ENCODE results near the gene PSMB7.

PSMB7 gene

DNA sequence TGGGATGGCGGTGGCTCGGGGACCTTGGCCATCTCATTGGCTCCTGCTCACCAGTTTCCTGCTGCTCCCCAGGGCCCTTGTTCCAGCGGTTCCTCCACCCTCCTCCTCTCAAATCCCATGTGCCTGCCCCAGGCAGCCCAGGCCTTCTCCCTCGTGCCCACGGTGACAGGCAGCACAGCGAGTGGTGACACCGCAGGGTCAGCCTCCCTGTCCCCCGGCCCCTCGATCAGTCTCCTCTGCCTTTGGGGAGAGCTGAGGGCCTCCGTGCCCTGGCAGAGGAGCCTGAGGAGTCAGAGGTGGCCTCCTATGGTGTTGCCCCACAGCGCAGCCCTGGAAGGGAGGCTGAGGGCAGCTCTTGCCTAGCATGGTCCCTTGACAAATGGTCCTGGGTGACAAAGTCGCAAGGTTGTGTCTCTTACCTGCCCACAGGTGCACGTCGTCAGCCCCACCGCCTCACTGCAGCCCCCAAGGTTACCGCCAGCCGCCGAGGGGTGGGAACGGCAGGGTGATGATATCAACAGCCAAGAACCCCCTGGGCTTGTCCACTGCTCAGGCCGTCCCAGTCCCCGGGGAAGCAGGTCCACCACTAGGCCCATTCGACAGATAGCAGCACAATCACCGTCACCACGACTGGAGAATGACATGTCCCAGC is 107.7 kb downstream of the PSMB7 start:
- Mint-ChIP-seq H3K4me1 (no peaks in the 10 kb centered on the region), H3K4me3 (no peak overlapping the region), H3K9me3 (no peaks in the 10 kb centered on the region), H3K36me3 (no peaks in the 10 kb centered on the region), H3K27ac (no peak overlapping the region), H3K27me3 (no peaks in the 10 kb centered on the region)

DNA sequence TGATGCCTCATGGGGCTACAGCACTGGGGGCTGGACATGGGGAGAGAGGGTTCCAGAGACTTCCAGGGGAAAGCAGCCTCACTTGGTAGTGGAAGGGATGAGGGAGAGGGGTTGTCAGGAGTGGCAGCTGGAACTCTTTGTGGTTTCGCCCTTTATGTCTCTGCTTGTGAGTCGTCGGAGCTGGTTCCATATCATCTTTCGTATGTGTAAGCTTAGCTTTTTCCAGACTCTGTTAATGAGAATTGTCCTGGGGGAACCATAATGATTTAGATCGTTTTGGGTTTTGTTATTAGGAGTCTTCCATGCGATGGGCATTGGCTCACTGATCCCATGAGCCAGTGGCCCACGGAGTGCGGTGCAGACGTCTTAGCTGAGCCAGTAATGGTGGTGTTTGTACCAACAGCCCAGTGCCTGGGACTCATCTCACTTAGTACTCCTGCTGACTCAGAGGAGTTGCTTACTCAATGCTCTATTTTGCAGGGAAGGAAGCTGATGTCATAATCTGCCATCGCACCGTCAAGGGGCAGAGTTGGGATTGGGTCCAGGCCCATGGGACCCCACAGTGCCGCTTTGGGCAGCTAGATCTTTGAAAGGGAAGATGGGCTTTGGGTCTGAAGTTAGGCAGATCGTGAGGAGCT is 109.0 kb downstream of the PSMB7 start:
- no peaks in the 10 kb centered on the region for H3K4me1 Mint-ChIP-seq
- H3K27me3 Mint-ChIP-seq = no peaks in the 10 kb centered on the region
- no peak overlapping the region for H3K4me3 Mint-ChIP-seq
- H3K27ac Mint-ChIP-seq = no peak overlapping the region
- H3K9me3 Mint-ChIP-seq = no peaks in the 10 kb centered on the region
- H3K36me3 Mint-ChIP-seq = no peaks in the 10 kb centered on the region

DNA sequence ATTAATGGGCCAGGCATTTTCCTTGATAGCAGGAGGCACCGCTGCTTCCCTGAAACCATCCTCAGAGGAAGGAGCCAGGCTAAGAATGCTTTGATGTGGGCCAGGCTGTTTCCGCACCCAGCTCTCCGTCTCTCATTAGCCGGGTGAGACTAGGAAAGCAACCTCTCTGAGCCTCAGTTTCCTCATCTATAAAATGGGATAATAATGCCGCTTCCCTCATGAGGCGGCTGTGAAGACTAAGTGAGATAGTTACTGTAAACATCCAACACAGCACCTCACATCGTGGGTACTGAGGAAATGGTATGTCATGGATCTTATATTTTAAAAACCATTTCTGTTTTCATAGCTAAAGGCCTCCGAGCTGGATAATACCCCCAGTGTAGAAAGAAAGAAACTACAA is 111.0 kb downstream of the PSMB7 start:
- Mint-ChIP-seq H3K27ac (no peak overlapping the region), H3K9me3 (no peaks in the 10 kb centered on the region), H3K36me3 (no peaks in the 10 kb centered on the region)

DNA sequence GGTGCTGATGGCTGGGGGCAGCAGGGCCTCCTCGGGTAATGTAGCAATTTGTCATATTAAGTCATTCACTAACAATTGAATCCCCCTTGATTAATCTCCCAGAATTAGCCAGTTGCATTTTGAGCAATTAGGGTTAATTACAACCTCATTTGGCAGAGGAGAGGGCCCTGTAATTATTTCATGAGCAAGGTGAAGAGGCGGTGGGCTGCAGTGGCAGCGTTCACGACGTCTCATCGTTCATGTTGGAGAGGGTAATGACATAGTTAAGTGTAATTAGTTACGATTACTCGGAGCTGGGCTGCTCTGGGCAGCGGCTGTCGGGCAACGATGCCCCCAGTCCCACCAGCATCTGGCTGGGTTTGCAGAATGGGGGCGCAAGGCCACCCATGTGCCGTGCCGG is 111.5 kb downstream of the PSMB7 start:
- H3K4me1 Mint-ChIP-seq = no peaks in the 10 kb centered on the region
- no peaks in the 10 kb centered on the region for H3K36me3 Mint-ChIP-seq
- no peaks in the 10 kb centered on the region for H3K27me3 Mint-ChIP-seq
- no peak overlapping the region for H3K27ac Mint-ChIP-seq
- H3K9me3 Mint-ChIP-seq = no peaks in the 10 kb centered on the region
- H3K4me3 Mint-ChIP-seq = no peak overlapping the region

More for the DNA sequence above, 111.0 kb downstream of the PSMB7 start:
- no peaks in the 10 kb centered on the region for H3K27me3 Mint-ChIP-seq
- H3K4me3 Mint-ChIP-seq = no peak overlapping the region
- no peaks in the 10 kb centered on the region for H3K4me1 Mint-ChIP-seq
